Measurements from ENCODE around the gene SNX1. TPM values are rescaled to one million over a fixed set of nuclear protein-coding genes. Genes with fewer than 3 reads are reported as not detected.

The SNX1 gene
- total RNA-seq, 2 experiments from 2014 or later = 75.6 to 80.1 TPM

DNA sequence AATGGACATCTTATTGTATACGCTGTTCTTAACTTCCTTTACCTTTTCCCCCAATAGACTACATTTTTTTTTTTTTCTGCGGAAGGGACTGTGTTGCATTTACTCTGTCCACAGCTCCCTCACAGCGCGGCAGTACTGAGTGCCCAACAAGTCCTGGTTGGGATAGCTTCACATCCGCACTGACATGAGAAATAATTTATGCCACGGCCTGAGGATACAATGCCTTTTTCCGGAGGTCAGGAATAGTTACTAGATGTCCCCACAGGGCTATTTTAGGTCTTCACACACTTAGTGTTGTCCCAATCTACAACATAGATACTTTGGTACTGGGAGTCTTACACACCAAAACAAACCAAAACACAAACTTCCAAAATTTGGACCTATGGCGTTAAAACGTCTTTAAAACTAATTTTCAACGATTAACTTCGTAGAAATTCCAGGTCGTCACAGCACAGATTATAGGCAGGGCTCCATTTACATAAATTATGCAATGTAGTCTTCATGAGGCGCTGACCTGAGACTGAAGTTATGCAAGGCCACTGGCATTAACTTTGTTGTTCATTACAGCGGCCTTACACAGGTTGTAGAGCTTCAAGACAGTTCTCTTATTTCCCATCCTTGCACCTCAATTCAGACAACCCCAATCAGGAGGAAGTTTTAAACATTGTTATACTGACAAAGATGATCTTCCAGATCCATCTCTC lies 68.0 kb downstream of the SNX1 start:
- Mint-ChIP-seq H3K9me3 (no peaks in the 10 kb centered on the region), H3K4me1 (ENCODE audit: low read depth) (peaks cover 39% of the 10 kb centered on the region), H3K4me3 (peak overlapping the region; percentile 76), H3K27ac (peak overlapping the region; percentile 93), H3K36me3 (ENCODE audit: low read depth) (peaks cover 21% of the 10 kb centered on the region), H3K27me3 (no peaks in the 10 kb centered on the region)
- POLR2A ChIA-PET = interaction anchor here (0.6 to 3.0 kb wide), 10 partner anchors 9 to 557 kb away, joined by 3 to 30 read pairs (median 4); partner anchors contain the start of genes CIAO2A, SNX22 and TRIP4
- CTCF ChIA-PET = interaction anchor here (1.0 to 2.4 kb wide), 5 partner anchors 11 to 189 kb away, joined by 3 to 40 read pairs (median 3); partner anchors contain the start of genes CIAO2A and SNX22
- intact Hi-C loops (cut with micrococcal nuclease) = no loop called here
- ATAC-seq = peak; percentile 1
- TF ChIP-seq, protein P1, sequence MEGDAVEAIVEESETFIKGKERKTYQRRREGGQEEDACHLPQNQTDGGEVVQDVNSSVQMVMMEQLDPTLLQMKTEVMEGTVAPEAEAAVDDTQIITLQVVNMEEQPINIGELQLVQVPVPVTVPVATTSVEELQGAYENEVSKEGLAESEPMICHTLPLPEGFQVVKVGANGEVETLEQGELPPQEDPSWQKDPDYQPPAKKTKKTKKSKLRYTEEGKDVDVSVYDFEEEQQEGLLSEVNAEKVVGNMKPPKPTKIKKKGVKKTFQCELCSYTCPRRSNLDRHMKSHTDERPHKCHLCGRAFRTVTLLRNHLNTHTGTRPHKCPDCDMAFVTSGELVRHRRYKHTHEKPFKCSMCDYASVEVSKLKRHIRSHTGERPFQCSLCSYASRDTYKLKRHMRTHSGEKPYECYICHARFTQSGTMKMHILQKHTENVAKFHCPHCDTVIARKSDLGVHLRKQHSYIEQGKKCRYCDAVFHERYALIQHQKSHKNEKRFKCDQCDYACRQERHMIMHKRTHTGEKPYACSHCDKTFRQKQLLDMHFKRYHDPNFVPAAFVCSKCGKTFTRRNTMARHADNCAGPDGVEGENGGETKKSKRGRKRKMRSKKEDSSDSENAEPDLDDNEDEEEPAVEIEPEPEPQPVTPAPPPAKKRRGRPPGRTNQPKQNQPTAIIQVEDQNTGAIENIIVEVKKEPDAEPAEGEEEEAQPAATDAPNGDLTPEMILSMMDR (IDR thresholded peaks at IDR 0.05) = no peak
- DNase-seq = peak; percentile 28

DNA sequence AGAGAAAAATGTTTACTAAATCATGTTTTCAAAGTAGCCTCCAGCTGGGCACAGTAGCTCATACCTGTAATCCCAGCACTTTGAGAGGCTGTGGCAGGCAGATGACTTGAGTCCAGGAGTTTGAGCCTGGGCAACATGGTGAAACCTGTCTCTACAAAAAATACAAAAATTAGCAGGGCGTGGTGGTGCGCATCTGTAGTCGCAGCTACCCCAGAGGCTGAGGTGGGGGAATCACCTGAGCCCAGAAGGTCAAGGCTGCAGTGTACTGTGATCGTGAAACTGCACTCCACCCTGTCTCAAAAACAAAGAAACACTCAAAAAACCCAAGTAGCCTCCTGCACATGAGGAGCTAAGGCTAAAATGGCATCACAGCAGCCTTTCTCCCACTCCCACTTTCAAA lies 68.7 kb downstream of the SNX1 start:
- Mint-ChIP-seq H3K27ac (peak overlapping the region; percentile 93), H3K4me1 (ENCODE audit: low read depth) (peaks cover 37% of the 10 kb centered on the region), H3K27me3 (no peaks in the 10 kb centered on the region), H3K36me3 (ENCODE audit: low read depth) (peaks cover 18% of the 10 kb centered on the region), H3K9me3 (no peaks in the 10 kb centered on the region), H3K4me3 (peak overlapping the region; percentile 76)
- POLR2A ChIA-PET = interaction anchor here (0.6 to 1.3 kb wide), 3 partner anchors 8 to 224 kb away, joined by 3 to 4 read pairs (median 4); partner anchors contain the start of gene TRIP4
- TF ChIP-seq, protein P1 (IDR thresholded peaks at IDR 0.05) = no peak
- DNase-seq (no peak), ATAC-seq (no peak)
- intact Hi-C loops (cut with micrococcal nuclease) = no loop called here
- CTCF ChIA-PET = interaction anchor here (1.7 kb wide), 1 partner anchor 13 kb away, joined by 4 read pairs; no protein-coding TSS in a partner anchor

DNA sequence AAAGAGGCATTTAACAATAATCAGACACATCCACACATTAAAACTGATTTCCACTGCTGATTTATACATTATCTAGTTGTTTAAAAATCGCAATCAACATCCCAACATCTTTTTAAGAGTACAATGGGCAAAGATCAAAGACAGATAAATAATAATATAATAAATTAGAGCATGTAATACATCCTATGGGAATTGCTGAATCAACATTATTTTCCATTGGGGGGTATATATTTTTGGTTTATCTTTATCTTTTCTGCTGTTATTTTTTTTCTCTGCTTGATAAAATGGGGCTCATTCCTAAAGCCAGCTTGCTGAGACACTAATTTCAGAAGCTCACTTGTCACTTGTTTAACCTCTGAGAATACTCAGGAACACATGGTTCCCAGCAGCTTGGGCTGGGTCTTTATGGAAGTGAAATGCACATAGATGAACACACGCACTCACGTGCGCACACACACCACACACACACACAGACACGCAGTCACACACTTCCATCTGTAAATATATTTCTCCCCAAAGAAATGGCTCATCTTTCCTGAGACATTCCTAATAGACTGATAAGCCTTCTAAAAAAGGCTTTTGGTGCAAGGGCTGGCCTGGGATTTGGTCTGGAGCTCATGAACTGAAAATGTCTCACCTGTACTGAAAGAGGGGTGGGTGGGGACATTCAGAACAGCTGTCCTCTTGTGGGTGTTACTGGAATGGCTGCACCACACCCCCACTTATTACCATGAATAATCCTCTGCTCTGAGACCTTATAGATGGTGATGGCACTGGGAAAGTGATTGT lies 70.5 kb downstream of the SNX1 start:
- H3K27ac Mint-ChIP-seq = no peak overlapping the region
- TF ChIP-seq, protein P1 (IDR thresholded peaks at IDR 0.05) = no peak
- H3K4me1 Mint-ChIP-seq (ENCODE audit: low read depth) = peaks cover 27% of the 10 kb centered on the region
- DNase-seq (no peak), ATAC-seq (no peak)
- peaks cover 14% of the 10 kb centered on the region for H3K36me3 Mint-ChIP-seq (ENCODE audit: low read depth)
- ChIA-PET POLR2A (interaction anchor here (0.6 kb wide), 1 partner anchor 12 kb away, joined by 3 read pairs; no protein-coding TSS in a partner anchor), CTCF (interaction anchor here (0.9 to 2.2 kb wide), 3 partner anchors 13 to 562 kb away, joined by 3 to 8 read pairs (median 3); no protein-coding TSS in a partner anchor)
- no peaks in the 10 kb centered on the region for H3K9me3 Mint-ChIP-seq
- H3K27me3 Mint-ChIP-seq = no peaks in the 10 kb centered on the region
- intact Hi-C loops (cut with micrococcal nuclease) = no loop called here
- no peak overlapping the region for H3K4me3 Mint-ChIP-seq

DNA sequence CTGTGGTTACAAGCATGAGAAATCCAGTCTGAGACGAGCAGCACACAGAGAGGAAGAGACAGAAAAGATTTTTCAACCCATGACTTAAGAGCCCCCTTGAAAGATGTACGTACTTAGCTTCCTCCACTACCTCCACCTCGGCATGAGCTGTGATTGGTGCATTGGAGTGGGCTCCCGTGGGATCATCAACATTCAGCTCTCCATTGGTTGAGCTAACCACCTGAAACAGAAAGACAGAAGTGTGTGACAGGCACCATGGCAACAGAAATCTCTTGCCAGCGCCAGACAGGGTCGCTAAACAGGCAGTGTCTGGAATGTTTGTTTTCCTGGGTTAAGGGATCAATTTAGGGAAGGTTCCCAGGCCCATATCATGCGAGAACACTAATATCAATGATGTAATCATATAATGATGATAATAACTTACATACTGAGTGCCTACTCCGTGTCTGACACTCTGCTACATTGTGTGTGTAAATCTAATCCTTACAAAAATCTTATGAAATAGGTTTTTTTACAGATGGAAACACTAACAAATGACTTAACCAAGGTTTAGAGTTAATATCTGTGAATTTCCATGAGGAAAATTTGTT lies 84.5 kb downstream of the SNX1 start:
- intact Hi-C loops (cut with micrococcal nuclease) = no loop called here
- TF ChIP-seq, protein P1 (IDR thresholded peaks at IDR 0.05) = no peak
- Mint-ChIP-seq H3K36me3 (ENCODE audit: low read depth) (peaks cover 5% of the 10 kb centered on the region), H3K4me3 (no peak overlapping the region), H3K27ac (no peak overlapping the region), H3K4me1 (ENCODE audit: low read depth) (no peaks in the 10 kb centered on the region), H3K27me3 (no peaks in the 10 kb centered on the region), H3K9me3 (no peaks in the 10 kb centered on the region)
- ATAC-seq (no peak), DNase-seq (no peak)
- CTCF ChIA-PET = no interaction called here
- POLR2A ChIA-PET = interaction anchor here (0.8 kb wide), 1 partner anchor 17 kb away, joined by 3 read pairs; the partner anchor contains the start of gene PPIB

Data from activated CD8-positive, alpha-beta T cell treated with anti-CD3 and anti-CD28 coated beads for 36 hours (primary cell).